Ramos (cell line): ENCODE results near the gene CHST1.

ENCODE experiments used
- in situ Hi-C: fragments of 300-500 bp; cut with MboI; formaldehyde crosslinking; loops from one replicate; pipeline ENCODE4 v1.14.3; 2022; ENCODE audit warnings: low sequenced_read_pairs; ENCODE audit not compliant: unreplicated experiment

Gene CHST1

DNA sequence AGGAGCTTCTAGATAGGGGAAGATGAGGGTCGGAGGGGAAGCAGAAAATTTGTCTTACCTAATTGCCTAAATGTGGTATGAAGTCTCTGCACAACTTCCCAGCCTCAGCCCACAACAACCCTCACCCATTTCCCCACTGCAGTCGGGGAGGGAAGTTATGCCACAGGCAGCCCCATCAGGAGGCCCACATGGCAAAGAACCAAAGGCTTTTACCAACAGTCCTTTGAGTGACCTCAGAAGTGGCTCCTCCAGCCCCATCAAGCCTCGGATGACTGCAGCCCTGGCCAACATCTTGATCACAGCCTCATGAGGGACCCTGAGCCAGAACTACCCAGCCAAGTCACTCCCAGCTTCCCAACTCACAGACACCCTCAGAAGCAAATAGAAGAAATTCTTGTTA is 54.8 kb downstream of the CHST1 start:
- in situ Hi-C loops, result no loop called here

DNA sequence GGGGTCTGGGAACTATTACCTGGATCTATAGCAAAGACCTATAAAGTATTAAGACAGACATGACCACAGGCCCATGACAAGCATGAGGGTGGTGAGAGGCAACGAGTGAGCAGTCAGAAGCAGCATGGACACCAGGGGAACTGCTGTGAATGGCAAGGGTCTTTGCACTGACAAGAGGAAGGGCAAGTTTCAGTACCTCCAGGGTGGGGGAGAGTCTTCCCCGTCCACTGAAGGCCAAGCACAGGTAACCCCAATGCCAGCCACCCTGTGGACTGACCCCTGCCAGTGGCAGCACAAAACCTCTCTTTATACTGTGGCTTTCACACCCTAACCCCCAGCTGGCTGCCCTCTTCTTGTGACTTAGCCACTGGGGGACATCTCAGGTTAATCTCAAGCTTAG is 55.5 kb downstream of the CHST1 start:
- in situ Hi-C loops, result no loop called here

DNA sequence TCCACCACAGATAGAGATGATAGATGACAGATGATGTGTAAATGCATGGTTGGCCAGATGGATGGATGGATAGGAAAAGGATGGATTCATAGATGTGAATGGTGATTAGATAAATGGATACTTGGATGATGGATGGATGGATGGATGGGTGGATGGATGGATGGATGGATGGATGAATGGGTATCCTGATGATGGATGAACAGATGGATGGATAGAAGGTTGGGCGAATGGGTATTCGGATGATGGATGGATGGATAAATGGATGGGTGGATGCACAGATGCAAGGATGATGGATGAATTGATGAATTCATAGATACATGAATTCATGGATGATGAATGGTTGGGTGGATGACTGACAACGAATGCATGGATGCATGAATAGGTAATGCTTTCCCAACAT is 56.1 kb downstream of the CHST1 start:
- in situ Hi-C loops, result no loop called here

DNA sequence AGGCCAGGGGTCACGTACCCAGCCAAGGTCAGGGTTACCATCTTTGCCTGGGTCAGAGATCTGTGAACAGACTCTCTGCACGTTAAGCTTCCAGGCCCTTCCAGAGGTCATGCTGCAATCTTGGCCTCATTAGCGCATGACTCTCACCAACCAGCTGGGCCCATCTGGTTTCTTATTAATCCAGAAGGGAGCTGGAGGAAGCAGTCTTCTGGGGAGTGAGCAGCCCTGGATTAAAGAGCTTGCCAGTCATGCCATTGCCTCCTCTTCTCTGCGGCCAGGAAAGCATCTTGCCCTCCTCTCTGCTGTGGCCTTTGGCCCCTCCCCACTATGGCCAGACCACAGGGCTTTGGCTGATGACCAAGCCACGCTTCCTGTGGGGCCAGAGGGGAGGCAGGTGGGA is 57.4 kb downstream of the CHST1 start:
- in situ Hi-C loops, result no loop called here

DNA sequence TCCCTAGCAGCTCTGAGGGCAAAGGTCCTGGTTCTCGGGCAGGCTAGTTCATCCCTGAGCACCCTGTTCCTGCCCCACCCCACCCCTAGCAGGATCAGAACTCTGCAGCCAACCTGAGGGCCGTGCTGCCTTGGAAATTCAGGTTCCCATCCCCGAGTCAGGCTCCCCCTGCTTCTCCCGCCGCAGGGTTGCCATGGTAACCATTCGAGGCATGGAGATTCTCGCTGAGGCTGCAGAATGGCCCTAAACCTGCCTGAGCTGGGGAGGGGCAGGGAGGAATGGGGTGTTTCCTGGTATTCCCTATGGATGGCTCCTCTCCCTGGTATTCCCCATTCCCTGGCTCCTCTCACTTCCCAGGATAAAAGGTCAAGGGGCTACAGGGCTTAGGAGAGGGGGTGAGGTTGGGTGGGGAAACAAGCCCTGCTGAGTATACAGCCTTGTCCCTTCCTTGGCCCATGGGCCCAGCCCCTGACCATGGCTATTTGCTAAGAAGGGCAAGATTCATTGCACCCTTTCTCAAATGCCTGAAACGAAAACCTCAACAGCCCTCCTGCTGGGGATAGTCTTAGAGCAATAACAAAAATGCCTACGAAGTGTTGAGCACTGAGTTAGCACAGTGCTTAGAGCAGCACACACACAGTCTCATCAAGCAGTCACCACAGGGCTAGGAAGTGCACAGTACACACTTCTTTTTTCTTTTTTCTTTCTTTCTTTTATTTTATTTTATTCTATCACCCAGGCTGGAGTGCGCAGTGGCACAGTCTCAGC is 58.7 kb downstream of the CHST1 start:
- in situ Hi-C loops, result no loop called here

DNA sequence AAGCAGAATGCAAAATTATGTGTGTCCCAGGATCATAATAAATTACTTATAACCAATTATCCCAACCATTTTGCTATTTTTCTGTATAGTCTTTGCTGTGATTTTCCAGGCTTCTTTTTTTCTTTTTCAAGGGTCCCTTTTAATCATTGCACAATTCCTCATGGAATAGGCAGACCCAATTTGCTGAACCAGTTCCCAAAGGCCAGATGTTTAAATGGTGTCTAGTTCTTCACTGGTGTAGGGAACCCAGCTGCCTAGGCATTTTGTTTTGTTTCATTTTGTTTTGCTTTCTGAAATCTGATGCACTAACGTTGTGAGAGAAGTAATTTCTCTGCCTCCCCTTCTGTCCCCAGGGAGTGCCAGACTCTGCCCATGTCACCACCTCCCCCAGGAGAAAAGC is 60.4 kb downstream of the CHST1 start:
- in situ Hi-C loops, result no loop called here

DNA sequence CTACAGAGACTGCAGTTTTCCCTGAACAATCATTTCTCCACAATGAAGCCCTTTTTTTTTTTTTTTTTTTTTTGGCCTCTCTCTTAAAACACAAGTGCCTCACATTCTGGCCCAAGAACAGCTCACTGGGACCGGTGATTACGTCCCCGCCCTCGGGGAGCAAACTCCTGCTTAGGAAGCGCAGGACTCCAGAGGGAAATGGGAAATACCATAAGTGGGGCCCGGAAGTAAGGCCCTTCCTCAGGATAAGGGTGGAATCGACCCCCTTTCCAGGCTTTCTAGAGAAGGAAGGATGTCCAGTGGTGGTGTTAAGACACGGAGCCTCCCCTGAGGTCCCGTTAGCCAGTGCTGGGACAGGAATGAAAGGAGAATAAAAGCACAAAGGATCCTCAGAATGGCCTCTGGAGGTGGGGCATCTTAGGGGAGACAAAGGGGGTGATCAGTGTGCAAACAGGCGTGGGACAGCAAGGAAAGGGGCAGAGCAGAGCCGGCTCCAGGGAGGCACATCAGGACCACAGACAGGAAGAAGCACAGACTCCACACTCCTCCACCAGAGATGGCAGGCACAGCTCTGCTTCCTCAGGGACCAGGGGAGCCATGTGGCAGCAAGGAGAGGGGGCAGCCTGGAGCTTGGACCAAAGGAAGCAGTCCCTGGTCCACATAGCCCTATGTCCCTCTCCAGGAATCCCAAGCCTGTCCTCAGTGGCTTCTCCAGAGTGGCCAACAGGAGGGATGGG is 61.3 kb downstream of the CHST1 start:
- in situ Hi-C loops, result no loop called here

DNA sequence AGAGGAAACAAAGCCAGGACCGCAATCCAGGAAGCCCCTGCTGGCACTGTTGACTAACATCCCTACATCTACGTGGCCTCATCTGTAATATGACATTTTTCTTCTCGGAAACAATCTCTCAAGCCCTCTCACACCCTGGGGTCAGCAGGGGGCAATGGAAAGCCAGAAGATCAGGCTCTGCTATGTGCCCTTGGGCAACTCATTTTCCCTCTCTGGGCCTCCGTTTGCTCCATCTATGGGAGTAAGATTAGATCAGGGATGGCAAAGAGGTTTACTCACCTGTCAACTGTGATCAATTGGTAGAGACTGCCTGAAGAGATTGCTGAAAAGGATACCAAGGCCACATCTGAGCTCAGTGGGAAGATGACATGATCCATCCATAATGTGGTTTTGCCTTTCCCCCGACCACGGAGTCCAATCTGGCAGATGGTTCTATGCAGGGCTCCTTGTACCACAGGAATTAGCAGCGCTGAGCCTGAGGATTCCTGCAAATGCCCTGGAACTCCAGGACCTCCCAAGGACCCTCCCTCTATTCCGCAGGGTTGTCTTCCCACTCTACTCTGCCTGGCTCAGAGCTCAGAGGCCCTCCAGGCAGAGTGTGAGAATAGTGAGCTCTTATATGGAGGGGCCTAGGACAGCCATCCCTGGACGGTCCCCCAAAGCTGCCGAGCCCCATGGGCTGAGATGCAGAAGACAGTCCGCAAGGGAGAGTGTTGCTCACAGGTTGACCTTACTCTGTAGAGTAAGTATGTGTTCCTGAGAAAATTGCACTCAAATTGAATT is 66.1 kb downstream of the CHST1 start:
- in situ Hi-C loops, result no loop called here
